Caco-2 (cell line): ENCODE measurements around the gene SLC12A5. TPM values are rescaled to one million over a fixed set of nuclear protein-coding genes. Genes with fewer than 3 reads are reported as not detected.

Experiments used
- BruUV-seq: library from RNA; stranded (reverse); fragments of 400-500 nt; replicated peaks from 2 replicates; lab custom pipeline; 2021; lab: Mats Ljungman, UMichigan
- CTCF ChIA-PET: fragments of 300-600 bp; sonication (Branson Sonifier 250); formaldehyde crosslinking; loops from one replicate; lab custom pipeline; 2022; ENCODE audit warnings: antibody characterized with exemption; lab: Charles Lee
- POLR2A ChIA-PET: fragments of 300-600 bp; sonication (Branson Sonifier 250); formaldehyde crosslinking; loops from one replicate; lab custom pipeline; 2022; ENCODE audit warnings: antibody characterized with exemption; lab: Charles Lee
- DNase-seq, 2 experiments: peaks; one replicate each; pipeline versions ENCODE4 v3.0.0 to v3.0.0-alpha.2; 2020 to 2022
- H3K27me3 ChIP-seq: replicated peaks from 2 replicates; pipeline ENCODE4 v1.6.0; 2011; ENCODE audit warnings: low read length; ENCODE audit not compliant: control insufficient read depth, insufficient read depth
- H3K36me3 ChIP-seq: 2 replicates; pipeline ENCODE4 v1.5.1; 2011; ENCODE audit warnings: low read length; ENCODE audit not compliant: control insufficient read depth, insufficient read depth
- H3K4me1 ChIP-seq: fragments of 250-450 bp; sonication (Bioruptor Pico); 2 replicates; pipeline ENCODE4 v1.5.1; 2020; ENCODE audit warnings: mild to moderate bottlenecking
- H3K4me3 ChIP-seq: 2 replicates; pipeline ENCODE4 v1.5.1; 2011; ENCODE audit warnings: low read depth, mild to moderate bottlenecking, control low read depth, low read length
- H3K9me3 ChIP-seq: fragments of 250-450 bp; sonication (Bioruptor Pico); 2 replicates; pipeline ENCODE4 v1.5.1; 2020; ENCODE audit warnings: mild to moderate bottlenecking, moderate library complexity
- H3K27ac Mint-ChIP-seq: one replicate; pipeline ENCODE4 v1.8.0; 2022; ENCODE audit warnings: mixed read lengths; ENCODE audit not compliant: unreplicated experiment
- H3K27me3 Mint-ChIP-seq: one replicate; pipeline ENCODE4 v1.8.0; 2022; ENCODE audit warnings: mixed read lengths; ENCODE audit not compliant: insufficient read depth, unreplicated experiment
- H3K36me3 Mint-ChIP-seq: one replicate; pipeline ENCODE4 v1.8.0; 2022; ENCODE audit warnings: mild to moderate bottlenecking, mixed read lengths; ENCODE audit not compliant: insufficient read depth, unreplicated experiment
- H3K4me1 Mint-ChIP-seq: one replicate; pipeline ENCODE4 v1.8.0; 2022; ENCODE audit warnings: low read depth, mixed read lengths; ENCODE audit not compliant: unreplicated experiment
- H3K4me3 Mint-ChIP-seq: one replicate; pipeline ENCODE4 v1.8.0; 2022; ENCODE audit warnings: mild to moderate bottlenecking, moderate library complexity, mixed read lengths; ENCODE audit not compliant: unreplicated experiment
- H3K9me3 Mint-ChIP-seq: one replicate; pipeline ENCODE4 v1.8.0; 2022; ENCODE audit warnings: mixed read lengths; ENCODE audit not compliant: unreplicated experiment
- CTCF ChIP-seq, 2 experiments: fragments of 200-600 bp in 1 of 2; IDR thresholded peaks; 1 replicate in 1 of 2; 2 replicates in 1 of 2; pipeline versions ENCODE4 v1.5.1 to v1.8.0; 2011 to 2022; ENCODE audit warnings: antibody characterized with exemption in 1 of 2, control low read depth in 1 of 2, inconsistent platforms in 1 of 2, low read depth in 1 of 2, low read length in 1 of 2, mild to moderate bottlenecking in 1 of 2, moderate library complexity in 1 of 2; ENCODE audit not compliant: insufficient read depth in 1 of 2, severe bottlenecking in 1 of 2, unreplicated experiment in 1 of 2
- intact Hi-C: fragments of 100-400 bp; cut with micrococcal nuclease; formaldehyde crosslinking; loops from one replicate; pipeline ENCODE4 v1.10.0; 2022; ENCODE audit not compliant: unreplicated experiment
- total RNA-seq: library from RNA; stranded (reverse); gene quantifications from 2 replicates; pipeline ENCODE4 v1.2.3, GENCODE V29; 2022

Gene SLC12A5
- total RNA-seq, 1 experiment from 2014 or later, result 1.9 TPM

GRCh38 chr20:46085179-46085851 is 56.3 kb downstream of the SLC12A5 start:
- Mint-ChIP-seq H3K27me3 (no peaks in the 10 kb centered on the region), H3K9me3 (no peaks in the 10 kb centered on the region), H3K4me3 (peak overlapping the region; percentile 9), H3K27ac (peak overlapping the region; percentile 4), H3K4me1 (peaks cover 38% of the 10 kb centered on the region), H3K36me3 (peaks cover 12% of the 10 kb centered on the region)
- Histone ChIP-seq H3K27me3 (no peaks in the 10 kb centered on the region), H3K9me3 (no peaks in the 10 kb centered on the region), H3K4me3 (no peak overlapping the region), H3K36me3 (no peaks in the 10 kb centered on the region), H3K4me1 (peaks cover 30% of the 10 kb centered on the region)
- peak; percentile 72 to 77 for DNase-seq
- ChIA-PET CTCF (interaction anchor here (1.1 kb wide), 1 partner anchor 77 kb away, joined by 3 read pairs; the partner anchor contains the start of gene MMP9), POLR2A (no interaction called here)
- BruUV-seq, result no TSS peak
- TF ChIP-seq CTCF (IDR thresholded peaks at IDR 0.05; ENCODE audit: insufficient read depth in 1 of 2, low read depth in 1 of 2, low read length in 1 of 2, severe bottlenecking in 1 of 2, unreplicated experiment in 1 of 2), result no peak
- intact Hi-C loops, result loop anchor here (1.0 kb wide), 1 partner anchor 113 kb away; the partner anchor contains the start of gene ZNF335

- BruUV-seq, result no TSS peak
- Mint-ChIP-seq H3K9me3 (no peaks in the 10 kb centered on the region), H3K36me3 (peaks cover 18% of the 10 kb centered on the region), H3K4me1 (peaks cover 40% of the 10 kb centered on the region), H3K27me3 (no peaks in the 10 kb centered on the region), H3K27ac (no peak overlapping the region), H3K4me3 (peak overlapping the region; percentile 12)
- Histone ChIP-seq H3K4me3 (no peak overlapping the region), H3K36me3 (no peaks in the 10 kb centered on the region), H3K9me3 (no peaks in the 10 kb centered on the region), H3K27me3 (no peaks in the 10 kb centered on the region), H3K4me1 (peaks cover 30% of the 10 kb centered on the region)
- POLR2A ChIA-PET, result no interaction called here
- intact Hi-C loops, result loop anchor here (2.0 kb wide), 1 partner anchor 64 kb away; no protein-coding TSS in a partner anchor
- TF ChIP-seq CTCF (IDR thresholded peaks at IDR 0.05; ENCODE audit: insufficient read depth in 1 of 2, low read depth in 1 of 2, low read length in 1 of 2, severe bottlenecking in 1 of 2, unreplicated experiment in 1 of 2), result peak; percentile 37 to 40
- CTCF ChIA-PET, result no interaction called here
- DNase-seq, result no peak
These were observed 58.1 kb downstream of the SLC12A5 start for GRCh38 chr20:46087161-46087560.

- Histone ChIP-seq H3K36me3 (no peaks in the 10 kb centered on the region), H3K9me3 (no peaks in the 10 kb centered on the region), H3K4me3 (peak overlapping the region; percentile 94), H3K27me3 (no peaks in the 10 kb centered on the region), H3K4me1 (peaks cover 30% of the 10 kb centered on the region)
- BruUV-seq, result no TSS peak
- peak in 1 of 2 experiments; percentile 39 for DNase-seq
- peak overlapping the region; percentile 83 for H3K4me3 Mint-ChIP-seq
- no peaks in the 10 kb centered on the region for H3K9me3 Mint-ChIP-seq
- H3K27me3 Mint-ChIP-seq, result peaks cover 2% of the 10 kb centered on the region
- H3K36me3 Mint-ChIP-seq, result peaks cover 18% of the 10 kb centered on the region
- peak overlapping the region; percentile 87 for H3K27ac Mint-ChIP-seq
- peaks cover 40% of the 10 kb centered on the region for H3K4me1 Mint-ChIP-seq
- intact Hi-C loops, result loop anchor here (1.0 kb wide), 1 partner anchor 74 kb away; no protein-coding TSS in a partner anchor
- ChIA-PET POLR2A (interaction anchor here (0.6 to 1.0 kb wide), 4 partner anchors 10 to 626 kb away, joined by 3 read pairs; no protein-coding TSS in a partner anchor), CTCF (interaction anchor here (0.6 to 1.6 kb wide), 11 partner anchors 66 to 785 kb away, joined by 3 to 6 read pairs (median 3); no protein-coding TSS in a partner anchor)
- no peak for TF ChIP-seq CTCF (IDR thresholded peaks at IDR 0.05; ENCODE audit: insufficient read depth in 1 of 2, low read depth in 1 of 2, low read length in 1 of 2, severe bottlenecking in 1 of 2, unreplicated experiment in 1 of 2)
These were observed 59.6 kb downstream of the SLC12A5 start for GRCh38 chr20:46088409-46089166.
